Muscle of back (tissue), 13 donors: ENCODE results near the gene PRRT4. TPM values are rescaled to one million over a fixed set of nuclear protein-coding genes. Genes with fewer than 3 reads are reported as not detected.

Source experiments
- DNase-seq, 3 donors: peaks; one replicate each; pipeline versions ENCODE4 v3.0.0 to v3.0.0-alpha.2; 2013
- long read RNA-seq, 9 donors: transcript quantifications; one replicate each; lab custom pipeline, GENCODE V29; 2026
- polyA plus RNA-seq, 10 donors: library from polyadenylated mRNA; unstranded; fragments of 120-200 nt; gene quantifications; one replicate each; pipeline ENCODE4 v1.2.1, GENCODE V29; 2013; ENCODE audit not compliant: insufficient read length in 10 of 10

The PRRT4 gene
- 10 to 100 TPM in 9 of 10 donors, 1 to 10 TPM in 1; 9.3 to 24.4 (median 17.3) TPM for polyA plus RNA-seq
- long read RNA-seq, donor 1, partial matches to known transcripts, result 7 of 8 reads
- long read RNA-seq, donor 1, other reads (novel, unspliced or antisense), result 0 of 8 reads
- long read RNA-seq, donor 2, result 0 reads
- long read RNA-seq, donor 3, result 0 reads
- long read RNA-seq, donor 4, partial matches to known transcripts, result 0 of 1 reads
- long read RNA-seq, donor 4, other reads (novel, unspliced or antisense), result 0 of 1 reads
- long read RNA-seq, donor 5, result 0 reads
- long read RNA-seq, donor 6, partial matches to known transcripts, result 0 of 1 reads
- long read RNA-seq, donor 6, other reads (novel, unspliced or antisense), result 0 of 1 reads
- long read RNA-seq, donor 7, partial matches to known transcripts, result 5 of 5 reads
- long read RNA-seq, donor 7, other reads (novel, unspliced or antisense), result 0 of 5 reads
- long read RNA-seq, donor 8, result 0 reads
- long read RNA-seq, donor 9, result 0 reads

GRCh38 chr7:128361411-128362379 is at the start of gene PRRT4:
Gene PRRT4 (minus strand): TSS chr7:128361690.
- peak in 1 of 3 donors; percentile 69 for DNase-seq

DNA sequence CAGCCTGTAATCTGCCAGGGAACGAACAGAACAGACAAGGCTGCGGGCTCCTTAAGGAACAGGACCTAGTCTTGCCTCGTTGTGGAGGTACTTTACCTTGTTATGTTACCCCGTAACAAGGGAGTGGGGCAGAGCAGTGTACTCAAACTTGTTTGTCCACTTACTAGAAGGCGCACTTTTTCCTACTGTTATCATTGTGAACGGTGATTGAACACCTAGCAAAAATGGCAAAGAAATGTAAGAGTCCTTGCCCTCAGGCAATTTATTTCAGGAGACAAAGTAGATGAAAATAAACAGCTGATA is 48.9 kb upstream of the PRRT4 start:
- no peak for DNase-seq

GRCh38 chr7:128409596-128410450 is 48.3 kb upstream of the PRRT4 start, which contains the start of gene IMPDH1:
Gene IMPDH1 (minus strand): TSS chr7:128409982. CDS start chr7:128409901, 81 bp downstream.
- DNase-seq, result peak; percentile 70 to 90 (median 78)

- peak in 1 of 3 donors; percentile 60 for DNase-seq
These were observed 47.5 kb upstream of the PRRT4 start for GRCh38 chr7:128408709-128409595.

DNA sequence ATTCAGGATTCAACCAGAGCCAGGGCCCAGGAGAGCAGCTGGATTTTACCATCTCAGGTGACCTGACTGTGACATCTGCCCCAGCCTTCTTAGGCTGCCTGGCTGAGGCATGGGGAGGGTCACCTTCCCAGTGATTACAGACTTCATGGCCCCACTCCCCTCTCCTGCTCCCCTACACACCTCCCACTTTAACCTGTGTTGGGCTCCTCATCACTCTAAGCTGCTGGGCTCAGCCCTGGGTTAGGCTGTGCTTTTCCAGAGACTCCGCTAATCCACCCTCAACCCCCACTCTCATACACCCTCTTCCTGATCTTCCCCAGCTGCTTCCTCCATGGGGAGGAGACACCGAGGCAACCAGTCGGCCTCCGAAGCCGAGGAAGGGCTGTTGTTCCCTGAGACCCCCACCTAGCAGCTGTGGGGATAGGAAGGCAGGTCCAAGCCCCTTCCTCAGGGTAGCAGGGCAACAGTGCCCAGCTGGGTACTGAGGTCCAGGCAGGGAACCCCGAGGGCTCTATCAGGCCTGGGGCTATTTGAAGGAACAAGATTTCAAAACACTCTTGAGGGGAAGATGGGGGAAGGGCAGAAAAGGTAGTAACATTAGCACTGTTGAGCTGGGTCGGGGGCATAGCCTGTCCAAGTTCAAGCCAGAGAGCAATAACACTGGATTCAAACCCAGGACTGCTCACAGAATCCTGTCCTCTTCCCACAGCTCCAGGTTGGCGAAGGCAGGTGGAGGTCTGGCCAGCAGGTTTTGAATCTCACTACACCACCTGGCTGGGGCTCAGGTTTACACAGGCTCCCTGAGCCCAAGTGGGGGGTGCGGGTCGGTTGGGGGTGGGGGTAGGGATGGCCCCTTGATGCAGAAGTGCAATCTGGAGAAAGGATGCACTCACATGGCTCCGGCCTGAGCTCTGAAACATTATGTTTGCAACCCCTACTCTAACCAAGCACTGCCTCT is 46.5 kb upstream of the PRRT4 start:
- peak in 1 of 3 donors; percentile 42 for DNase-seq

DNA sequence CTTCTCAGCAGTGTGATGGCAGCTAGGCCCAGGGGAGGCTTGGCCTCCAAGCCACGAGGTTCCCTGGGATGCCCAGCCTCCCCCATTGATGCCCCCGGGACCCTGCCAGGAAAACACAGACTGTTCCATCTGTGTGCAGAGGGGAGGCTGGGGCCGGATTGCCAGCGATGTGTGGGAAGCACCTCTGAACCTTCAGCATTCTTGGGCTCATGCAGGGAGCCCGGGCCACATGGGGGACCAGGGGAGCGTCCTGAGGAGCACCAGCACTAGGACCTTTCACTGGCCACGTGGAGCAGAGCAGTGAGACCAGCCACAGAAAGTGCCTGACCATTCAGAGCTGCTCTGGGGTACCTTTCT is 45.7 kb upstream of the PRRT4 start:
- no peak for DNase-seq

DNA sequence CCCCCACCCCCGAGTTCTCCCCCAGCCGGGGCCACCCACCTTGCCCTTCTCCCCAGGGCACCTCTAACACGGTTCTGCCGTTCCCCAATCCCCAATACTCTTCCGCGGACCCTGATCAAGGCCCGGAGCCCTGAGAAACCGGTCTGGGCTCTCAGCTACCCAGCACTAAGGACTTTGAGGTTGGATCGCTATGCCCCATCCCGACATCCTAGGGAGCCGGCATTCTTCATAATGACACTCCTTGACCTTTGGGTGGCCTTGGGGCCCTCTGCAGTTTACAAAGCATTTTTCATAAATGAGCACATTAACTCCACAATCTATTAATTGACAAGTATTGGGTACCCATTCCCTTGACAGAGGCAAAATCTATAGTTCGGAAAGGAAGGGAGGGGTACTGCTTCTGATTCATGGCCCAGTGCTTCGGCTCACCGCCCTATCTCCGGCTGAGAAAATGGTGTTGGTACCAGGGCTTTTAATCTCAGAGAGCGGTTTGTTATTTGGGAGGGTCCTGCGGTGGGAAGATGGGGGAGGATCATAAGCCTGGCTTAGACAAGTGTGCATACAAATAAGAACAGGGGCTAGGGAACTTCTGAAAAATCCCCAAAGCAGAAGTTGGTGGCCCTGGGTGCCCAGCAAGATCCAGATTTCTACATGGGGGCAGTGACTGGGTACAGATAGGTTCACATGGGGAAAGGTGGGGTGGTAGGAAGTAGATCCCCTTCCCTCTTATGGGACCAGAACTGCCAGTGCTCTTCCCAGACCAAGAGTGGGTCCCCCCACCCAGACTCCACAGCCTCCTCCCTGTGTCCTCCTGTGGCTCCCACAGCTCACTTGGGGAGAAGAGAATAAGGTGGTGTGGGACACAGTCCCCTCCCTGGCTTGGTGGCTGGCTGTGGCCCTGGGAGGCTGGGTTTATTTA is 45.1 kb upstream of the PRRT4 start:
- DNase-seq, result no peak

- peak; percentile 34 to 74 (median 61) for DNase-seq
These were observed 44.2 kb upstream of the PRRT4 start for GRCh38 chr7:128405471-128406313.

DNA sequence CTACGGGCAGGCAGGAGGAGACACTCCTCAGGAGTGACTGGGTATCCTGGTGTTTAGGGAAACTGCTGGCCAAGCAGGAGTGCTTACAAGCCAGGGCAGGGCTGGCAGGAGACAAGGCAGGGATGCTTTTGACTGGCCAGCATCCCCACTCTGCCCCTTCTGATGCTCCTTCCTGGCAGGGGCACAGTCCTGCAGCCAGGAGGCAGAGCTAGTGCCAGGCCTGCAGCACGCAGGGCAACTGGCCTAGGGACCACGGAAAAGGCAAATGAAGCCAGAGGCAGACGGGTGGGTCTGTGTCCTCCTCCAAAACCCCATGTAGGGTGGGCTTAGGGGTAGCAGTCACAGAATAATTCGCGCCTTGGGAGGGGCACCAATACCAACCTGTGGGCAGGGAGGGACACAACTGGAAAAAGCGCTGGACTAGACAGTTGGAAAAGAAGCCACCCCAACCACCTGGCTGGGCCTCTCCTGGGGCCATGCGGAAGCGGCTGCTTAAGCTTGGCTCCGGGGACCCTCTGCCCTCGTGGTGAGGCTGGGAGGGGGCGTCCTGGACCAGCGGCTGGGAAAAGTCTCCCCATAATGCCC is 43.5 kb upstream of the PRRT4 start:
- no peak for DNase-seq

DNA sequence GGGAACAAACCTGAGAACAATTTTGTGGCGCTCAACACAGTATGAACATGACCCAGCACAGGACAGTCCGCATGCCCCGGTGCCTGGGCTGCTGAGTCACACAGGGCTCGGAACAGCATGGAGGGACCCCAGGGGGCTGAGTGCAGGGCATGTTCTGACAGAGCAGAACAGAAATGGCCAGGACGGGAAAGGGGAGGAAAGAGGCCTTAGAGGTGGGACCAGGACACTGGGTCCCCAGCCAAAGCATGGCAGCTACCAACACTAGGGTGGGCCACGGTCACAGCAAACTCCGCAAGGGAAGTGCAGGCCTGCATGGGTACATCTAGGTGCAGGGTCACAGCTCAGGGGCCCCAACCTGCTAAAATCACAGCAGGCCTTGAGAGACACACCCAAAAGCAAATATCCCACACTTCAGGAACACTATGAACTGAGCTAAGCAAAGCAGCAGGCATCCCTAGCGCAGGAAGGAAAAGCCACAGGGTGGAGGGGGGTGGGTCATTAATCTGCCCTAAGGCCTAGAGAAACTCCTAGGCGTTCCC is 42.7 kb upstream of the PRRT4 start:
- DNase-seq, result no peak

DNA sequence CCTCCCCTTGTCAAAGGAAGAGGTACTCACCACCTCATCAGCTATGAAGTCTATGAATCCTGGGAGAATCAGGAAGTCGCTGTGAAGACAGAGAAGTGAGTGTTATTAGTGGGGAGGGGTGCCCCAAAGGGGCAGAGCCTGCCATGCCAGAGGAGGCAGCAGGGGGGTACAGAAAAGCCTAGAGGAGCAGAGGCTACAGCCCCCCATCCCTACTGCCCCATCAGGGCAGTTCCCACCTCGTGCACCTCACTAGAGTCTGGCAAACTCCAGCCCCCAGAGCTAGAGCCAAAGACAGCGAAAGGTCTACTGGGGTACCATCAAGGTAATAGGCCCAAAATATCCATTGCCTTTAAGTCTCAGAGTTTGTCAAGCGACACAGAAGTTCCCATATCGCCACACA is 42.2 kb upstream of the PRRT4 start:
- no peak for DNase-seq

DNA sequence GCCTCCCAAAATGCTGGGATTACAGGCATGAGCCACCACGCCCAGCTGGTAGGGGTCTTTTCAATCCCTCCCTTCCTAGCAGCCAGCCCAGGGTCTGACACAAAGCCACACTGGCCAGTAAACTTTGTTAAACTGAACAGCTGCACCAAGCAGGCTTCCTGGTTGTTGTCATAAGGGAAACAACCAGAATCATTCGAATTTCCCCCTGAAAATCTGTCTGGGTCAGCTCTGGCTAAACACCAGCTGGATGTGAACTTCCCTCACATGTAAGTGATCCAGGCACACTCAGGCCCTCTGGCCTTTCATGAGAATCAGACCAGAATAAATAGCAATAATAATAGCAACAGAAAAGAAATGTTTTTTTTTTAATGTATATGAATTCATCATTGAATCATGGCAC is 40.9 kb upstream of the PRRT4 start:
- no peak for DNase-seq

- DNase-seq, result no peak
These were observed 39.1 kb upstream of the PRRT4 start for GRCh38 chr7:128400566-128400965.

GRCh38 chr7:128399991-128400390 is 38.5 kb upstream of the PRRT4 start:
- no peak for DNase-seq

DNA sequence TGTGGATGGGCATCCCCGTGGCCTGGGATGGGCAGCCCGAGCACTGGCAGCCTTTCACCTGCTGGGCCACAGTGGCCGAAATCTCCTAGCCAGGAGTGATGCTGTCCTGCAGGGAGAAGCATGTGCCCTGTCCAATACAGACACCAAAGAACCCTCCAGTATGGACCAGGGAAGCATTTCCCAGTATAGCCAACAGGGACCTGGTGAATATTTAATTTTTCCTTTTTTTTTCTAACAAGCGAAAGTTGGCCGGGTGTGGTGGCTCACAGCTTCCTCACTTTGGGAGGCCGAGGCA is 37.3 kb upstream of the PRRT4 start:
- DNase-seq, result no peak

DNA sequence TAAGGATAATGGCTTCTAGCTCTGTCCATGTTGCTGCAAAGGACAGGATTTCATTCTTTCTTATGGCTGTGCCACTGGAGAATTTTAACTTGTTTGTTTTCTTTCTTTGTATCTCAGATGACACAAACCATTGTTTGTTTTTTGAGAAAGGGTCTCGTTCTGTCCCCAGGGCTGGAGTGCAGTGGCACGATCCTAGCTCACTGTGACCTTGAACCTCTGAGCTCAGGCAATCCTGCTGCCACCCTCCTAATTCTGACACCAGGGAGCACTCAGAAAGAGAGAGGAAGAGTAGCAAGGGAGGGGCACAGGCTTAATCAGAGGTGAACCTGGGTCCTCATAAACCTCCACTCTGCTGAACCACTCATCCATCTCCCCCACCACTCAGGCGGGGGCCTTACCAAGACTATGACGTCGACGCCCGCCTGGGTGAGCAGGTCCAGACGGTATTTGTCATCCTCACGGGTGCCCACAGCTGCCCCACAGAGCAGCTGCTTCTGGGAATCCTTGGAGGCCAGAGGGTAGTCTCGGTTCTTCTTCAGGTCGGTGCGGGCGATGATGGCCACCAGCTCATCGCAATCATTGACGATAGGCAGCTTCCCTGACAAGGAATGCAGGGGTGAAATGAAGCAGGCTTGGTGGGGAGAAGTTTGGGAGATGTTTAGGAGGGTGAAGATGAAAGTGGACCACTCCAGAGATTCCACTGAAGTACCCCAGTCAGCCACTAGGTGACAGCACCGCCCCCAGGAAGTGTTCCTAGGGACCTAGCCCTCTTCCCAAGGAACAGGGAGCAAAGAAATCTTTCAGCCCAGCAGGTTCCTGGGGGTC is 36.7 kb upstream of the PRRT4 start:
- peak in 1 of 3 donors; percentile 65 for DNase-seq
